Body of pancreas (tissue), 4 donors: Measurements from ENCODE around the gene TMEM171. TPM values are rescaled to one million over a fixed set of nuclear protein-coding genes. Genes with fewer than 3 reads are reported as not detected.
A peak's percentile ranks its signal among the peaks of the same experiment; 100 is the strongest.

Source experiments
- ATAC-seq: fragments of 150-250 bp; one replicate; pipeline ENCODE4 v1.9.1; 2016
- DNase-seq, 4 donors: peaks; one replicate each; pipeline ENCODE4 v3.0.0-alpha.2; 2019
- H3K27ac ChIP-seq, 4 donors: fragments of 200-600 bp; sonication (generic); 1 replicate in 3 of 4; 2 replicates in 1 of 4; pipeline versions ENCODE4 v1.5.1 to v1.6.1; 2016 to 2019; ENCODE audit warnings: mild to moderate bottlenecking in 1 of 4, mixed read lengths in 1 of 4, moderate library complexity in 1 of 4
- H3K27me3 ChIP-seq, 2 donors: fragments of 200-600 bp; sonication (generic); one replicate each; pipeline ENCODE4 v1.6.0; 2016; ENCODE audit warnings: mild to moderate bottlenecking in 1 of 2
- H3K36me3 ChIP-seq, 2 donors: fragments of 200-600 bp; sonication (generic); replicated peaks in 1 of 2; 2 replicates each; pipeline ENCODE4 v1.5.1; 2016; ENCODE audit warnings: low read depth in 2 of 2; ENCODE audit not compliant: insufficient read depth in 1 of 2
- H3K4me1 ChIP-seq: fragments of 200-600 bp; sonication (generic); one replicate; pipeline ENCODE4 v1.6.0; 2016
- H3K4me3 ChIP-seq, 2 donors: fragments of 200-600 bp; sonication (generic); 1 replicate in 1 of 2; 2 replicates in 1 of 2; pipeline ENCODE4 v1.5.1; 2016 to 2019
- H3K9me3 ChIP-seq, 3 donors: fragments of 200-600 bp; sonication (generic); 1 replicate in 2 of 3; 2 replicates in 1 of 3; pipeline ENCODE4 v1.5.1; 2016
- CTCF ChIP-seq, 7 experiments: fragments of 450-650 bp in 4 of 7; fragments of 200-600 bp in 3 of 7; sonication (generic) in 3 of 7; IDR thresholded peaks; one replicate each; pipeline ENCODE4 v1.5.1; 2016 to 2019; ENCODE audit warnings: antibody characterized with exemption in 7 of 7
- POLR2A ChIP-seq, 3 donors: fragments of 450-650 bp; IDR thresholded peaks; one replicate each; pipeline ENCODE4 v1.6.1; 2016; ENCODE audit warnings: antibody characterized with exemption in 3 of 3, mild to moderate bottlenecking in 2 of 3
- WGBS, 2 donors: methylation state at CpG; one replicate each; pipeline ENCODE4 v1.1.5; 2017; 5-methylcytosine and 5-hydroxymethylcytosine counted together
- intact Hi-C: fragments of 100-400 bp; cut with DNase I; formaldehyde crosslinking; loops from one replicate; pipeline ENCODE4 v1.15.1; 2023
- total RNA-seq, 2 donors: library from RNA; depleted of rRNA; stranded (reverse); fragments of >200 nt; gene quantifications; one replicate each; pipeline ENCODE4 v1.1.0, GENCODE V29; 2016

Gene TMEM171
- total RNA-seq, 2 donors from 2014 or later = 1.8 TPM; not detected in 1

- no peaks in the 10 kb centered on the region for H3K4me1 ChIP-seq
- ATAC-seq (no peak), DNase-seq (no peak)
- H3K36me3 ChIP-seq = no peaks in the 10 kb centered on the region
- no peak for TF ChIP-seq CTCF (IDR thresholded peaks at IDR 0.05)
- no peak for TF ChIP-seq POLR2A (IDR thresholded peaks at IDR 0.05)
- WGBS, 2 donors = 70 to 78% methylated on average over 5 of the region's 5 CpGs
- no peaks in the 10 kb centered on the region for H3K27me3 ChIP-seq
- H3K4me3 ChIP-seq = no peak overlapping the region
- no peak overlapping the region for H3K27ac ChIP-seq
- intact Hi-C loops = no loop called here
- H3K9me3 ChIP-seq = no peaks in the 10 kb centered on the region
Measured at GRCh38 chr5:73151766-73152410, 31.5 kb downstream of the TMEM171 start.

- no peaks in the 10 kb centered on the region for H3K4me1 ChIP-seq
- DNase-seq = no peak
- H3K4me3 ChIP-seq = no peak overlapping the region
- TF ChIP-seq CTCF (IDR thresholded peaks at IDR 0.05) (peak in 3 of 7 experiments; percentile 14 to 26 (median 23)), POLR2A (IDR thresholded peaks at IDR 0.05) (no peak)
- no peaks in the 10 kb centered on the region for H3K36me3 ChIP-seq
- intact Hi-C loops = no loop called here
- 70 to 72% methylated on average over 12 to 14 of the region's 14 CpGs for WGBS, 2 donors
- H3K27me3 ChIP-seq = no peaks in the 10 kb centered on the region
- no peak for ATAC-seq
- H3K9me3 ChIP-seq = no peaks in the 10 kb centered on the region
- no peak overlapping the region for H3K27ac ChIP-seq
Measured at GRCh38 chr5:73152411-73153388, 32.3 kb downstream of the TMEM171 start.

GRCh38 chr5:73153513-73153912 lies 33.1 kb downstream of the TMEM171 start:
- TF ChIP-seq CTCF (IDR thresholded peaks at IDR 0.05) (no peak), POLR2A (IDR thresholded peaks at IDR 0.05) (no peak)
- Histone ChIP-seq H3K4me3 (no peak overlapping the region), H3K27ac (no peak overlapping the region), H3K9me3 (no peaks in the 10 kb centered on the region), H3K4me1 (no peaks in the 10 kb centered on the region), H3K36me3 (no peaks in the 10 kb centered on the region), H3K27me3 (no peaks in the 10 kb centered on the region)
- no peak for ATAC-seq
- intact Hi-C loops = no loop called here
- 57 to 70% methylated on average over 7 of the region's 7 CpGs for WGBS, 2 donors
- no peak for DNase-seq

- DNase-seq = no peak
- ATAC-seq = no peak
- Histone ChIP-seq H3K27ac (no peak overlapping the region), H3K36me3 (no peaks in the 10 kb centered on the region), H3K4me1 (no peaks in the 10 kb centered on the region), H3K9me3 (no peaks in the 10 kb centered on the region), H3K4me3 (no peak overlapping the region), H3K27me3 (no peaks in the 10 kb centered on the region)
- 71 to 82% methylated on average over 5 of the region's 5 CpGs for WGBS, 2 donors
- TF ChIP-seq CTCF (IDR thresholded peaks at IDR 0.05) = no peak
- no peak for TF ChIP-seq POLR2A (IDR thresholded peaks at IDR 0.05)
- intact Hi-C loops = no loop called here
Measured at GRCh38 chr5:73154208-73155006, 34.0 kb downstream of the TMEM171 start.
